Measurements from ENCODE around the gene CFAP157.

- TF ChIP-seq POLR2AphosphoS5 (IDR thresholded peaks at IDR 0.05) (no peak), POLR2A (IDR thresholded peaks at IDR 0.05) (no peak), CTCF (IDR thresholded peaks at IDR 0.05) (no peak), EP300 (IDR thresholded peaks at IDR 0.05) (no peak)
These were observed 46.8 kb downstream of the CFAP157 start for GRCh38 chr9:127753622-127754021.

Measured in suprapubic skin (tissue), 4 donors.